ENCODE data around the gene AZIN2.
"Not testable (repeated sequence)": the region's sequence is repeated elsewhere in the genome, so short reads cannot be mapped to it uniquely, and the experiment has no call there.

AZIN2 gene

GRCh38 chr1:33060579-33061083 lies 20.3 kb upstream of the AZIN2 start:
- DNase-seq (ENCODE audit: low read depth): no peak

GRCh38 chr1:33061834-33062233 lies 19.1 kb upstream of the AZIN2 start:
- no peak for DNase-seq (ENCODE audit: low read depth)

- not testable (repeated sequence) for DNase-seq (ENCODE audit: low read depth)
Measured at GRCh38 chr1:33064284-33064683, 16.7 kb upstream of the AZIN2 start.

- no peak for DNase-seq (ENCODE audit: low read depth)
Measured at GRCh38 chr1:33065301-33065700, 15.7 kb upstream of the AZIN2 start.

- DNase-seq (ENCODE audit: low read depth): not testable (repeated sequence)
Measured at GRCh38 chr1:33066477-33066876, 14.5 kb upstream of the AZIN2 start.

GRCh38 chr1:33068108-33068507 lies 12.8 kb upstream of the AZIN2 start:
- not testable (repeated sequence) for DNase-seq (ENCODE audit: low read depth)

- DNase-seq (ENCODE audit: low read depth): no peak
Measured at GRCh38 chr1:33070628-33071027, 10.3 kb upstream of the AZIN2 start.

- DNase-seq (ENCODE audit: low read depth): no peak
Measured at GRCh38 chr1:33072707-33073106, 8.2 kb upstream of the AZIN2 start.

- DNase-seq (ENCODE audit: low read depth): no peak
Measured at GRCh38 chr1:33074193-33074945, 6.6 kb upstream of the AZIN2 start.

- DNase-seq (ENCODE audit: low read depth): no peak
Measured at GRCh38 chr1:33078030-33078591, 2.8 kb upstream of the AZIN2 start.

- no peak for DNase-seq (ENCODE audit: low read depth)
Measured at GRCh38 chr1:33080373-33080772, 580 bp upstream of the AZIN2 start.

- no peak for DNase-seq (ENCODE audit: low read depth)
Measured at GRCh38 chr1:33081554-33082305, 777 bp downstream of the AZIN2 start.

GRCh38 chr1:33082575-33083108 lies 1.7 kb downstream of the AZIN2 start:
- DNase-seq (ENCODE audit: low read depth): no peak

GRCh38 chr1:33085332-33085731 lies 4.4 kb downstream of the AZIN2 start:
- DNase-seq (ENCODE audit: low read depth): no peak

- no peak for DNase-seq (ENCODE audit: low read depth)
Measured at GRCh38 chr1:33086384-33086850, 5.5 kb downstream of the AZIN2 start.

GRCh38 chr1:33087677-33088076 lies 6.7 kb downstream of the AZIN2 start:
- DNase-seq (ENCODE audit: low read depth): no peak

- DNase-seq (ENCODE audit: low read depth): no peak
Measured at GRCh38 chr1:33088119-33088906, 7.4 kb downstream of the AZIN2 start.

GRCh38 chr1:33089457-33089856 lies 8.5 kb downstream of the AZIN2 start:
- no peak for DNase-seq (ENCODE audit: low read depth)

- no peak for DNase-seq (ENCODE audit: low read depth)
Measured at GRCh38 chr1:33092438-33092837, 11.5 kb downstream of the AZIN2 start.

- no peak for DNase-seq (ENCODE audit: low read depth)
Measured at GRCh38 chr1:33093004-33093403, 12.1 kb downstream of the AZIN2 start.

- DNase-seq (ENCODE audit: low read depth): no peak
Measured at GRCh38 chr1:33094486-33094885, 13.5 kb downstream of the AZIN2 start.
